ENCODE data around the gene SLIT3.

DNA sequence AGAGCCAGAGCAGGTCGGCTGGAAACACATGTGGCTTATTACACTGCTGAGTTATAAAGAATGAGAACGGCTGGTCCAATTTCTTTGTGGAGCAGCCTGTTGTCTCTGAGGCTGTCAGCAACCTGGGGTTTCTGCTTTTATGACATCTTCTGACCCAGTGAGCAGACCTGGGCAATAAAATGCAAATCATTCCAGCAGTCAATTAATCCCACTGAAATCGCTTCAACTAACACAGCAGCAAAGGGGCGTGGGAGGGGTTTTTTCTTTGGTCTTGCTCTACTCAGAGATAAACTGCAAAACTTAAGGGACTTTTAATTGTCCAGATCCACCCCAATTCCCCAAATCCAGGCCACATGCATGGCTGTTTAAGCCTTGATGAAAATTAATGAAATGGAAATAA is 215.7 kb downstream of the SLIT3 start:
- TF ChIP-seq TAF1 (IDR thresholded peaks at IDR 0.05; ENCODE audit: low read depth, low read length) = no peak
- no peak for TF ChIP-seq POLR2A (IDR thresholded peaks at IDR 0.05; ENCODE audit: low read depth, low read length)

Measured in GM12891 (cell line).